MM.1S (cell line): ENCODE data around the gene MAP3K4.

Source experiments
- DNase-seq: peaks from one replicate; pipeline ENCODE4 v3.0.0-alpha.2; 2015
- H2AFZ ChIP-seq: fragments of 300-600 bp; sonication (generic); 2 replicates; pipeline ENCODE4 v1.6.0; 2016; ENCODE audit warnings: antibody characterized with exemption, low read length
- H3F3A ChIP-seq: fragments of 300-600 bp; sonication (generic); 2 replicates; pipeline ENCODE4 v1.6.1; 2016; ENCODE audit warnings: mild to moderate bottlenecking, antibody characterized with exemption, low read length, moderate library complexity, mixed read lengths; ENCODE audit not compliant: insufficient read depth
- H3K27ac ChIP-seq: fragments of 300-600 bp; sonication (generic); 2 replicates; pipeline ENCODE4 v1.5.1; 2016; ENCODE audit warnings: mild to moderate bottlenecking, low read length
- H3K27me3 ChIP-seq: fragments of 300-600 bp; sonication (generic); replicated peaks from 2 replicates; pipeline ENCODE4 v1.6.0; 2016; ENCODE audit warnings: low read length; ENCODE audit not compliant: insufficient read depth
- H3K36me3 ChIP-seq: fragments of 300-600 bp; sonication (generic); replicated peaks from 2 replicates; pipeline ENCODE4 v1.6.1; 2016; ENCODE audit warnings: mild to moderate bottlenecking, low read length, mixed read lengths; ENCODE audit not compliant: insufficient read depth
- H3K4me1 ChIP-seq: fragments of 300-600 bp; sonication (generic); 2 replicates; pipeline ENCODE4 v1.6.1; 2016; ENCODE audit warnings: low read length, mixed read lengths
- H3K4me2 ChIP-seq: fragments of 300-600 bp; sonication (generic); 2 replicates; pipeline ENCODE4 v1.6.0; 2016; ENCODE audit warnings: low read depth, low read length
- H3K4me3 ChIP-seq: fragments of 300-600 bp; sonication (generic); 2 replicates; pipeline ENCODE4 v1.5.1; 2016; ENCODE audit warnings: low read length, mixed read lengths
- H3K79me2 ChIP-seq: fragments of 300-600 bp; sonication (generic); 2 replicates; pipeline ENCODE4 v1.6.1; 2016; ENCODE audit warnings: mixed run types, low read length, mixed read lengths
- H3K9ac ChIP-seq: fragments of 300-600 bp; sonication (generic); 2 replicates; pipeline ENCODE4 v1.6.1; 2016; ENCODE audit warnings: low read length, mixed read lengths
- H3K9me2 ChIP-seq: fragments of 300-600 bp; sonication (generic); replicated peaks from 2 replicates; pipeline ENCODE4 v1.6.1; 2016; ENCODE audit warnings: mild to moderate bottlenecking, low read length, mixed read lengths; ENCODE audit not compliant: insufficient read depth
- H3K9me3 ChIP-seq: fragments of 300-600 bp; sonication (generic); replicated peaks from 2 replicates; pipeline ENCODE4 v1.6.1; 2016; ENCODE audit warnings: mild to moderate bottlenecking, low read length, mixed read lengths; ENCODE audit not compliant: insufficient read depth
- H4K20me1 ChIP-seq: fragments of 300-600 bp; sonication (generic); 2 replicates; pipeline ENCODE4 v1.6.1; 2016; ENCODE audit warnings: mild to moderate bottlenecking, low read length, moderate library complexity, mixed read lengths; ENCODE audit not compliant: insufficient read depth
- CTCF ChIP-seq: fragments of 300-600 bp; sonication (generic); IDR thresholded peaks from 2 replicates; pipeline ENCODE4 v1.5.1; 2016; ENCODE audit warnings: antibody characterized with exemption, low read length, mixed read lengths
- EZH2 ChIP-seq: fragments of 300-600 bp; sonication (generic); optimal IDR thresholded peaks from 2 replicates; pipeline ENCODE3; 2017; ENCODE audit warnings: low read depth, mild to moderate bottlenecking, antibody characterized with exemption, low read length, mixed read lengths
- EZH2phosphoT487 ChIP-seq: fragments of 300-600 bp; sonication (generic); IDR thresholded peaks from 2 replicates; pipeline ENCODE4 v1.6.1; 2018; ENCODE audit warnings: antibody characterized with exemption, low read length

Gene MAP3K4

GRCh38 chr6:161031721-161032495, 40.3 kb downstream of the MAP3K4 start:
- no peak overlapping the region for H3K4me2 ChIP-seq
- no peak overlapping the region for H3K4me3 ChIP-seq
- no peak overlapping the region for H2AFZ ChIP-seq
- H4K20me1 ChIP-seq, result no peaks in the 10 kb centered on the region
- H3K4me1 ChIP-seq, result 0 out of 2 replicates have a peak, but pooled peaks cover 4% of the 10 kb centered on the region
- H3K36me3 ChIP-seq, result no peaks in the 10 kb centered on the region
- no peak overlapping the region for H3K9ac ChIP-seq
- H3K9me3 ChIP-seq, result no peaks in the 10 kb centered on the region
- no peaks in the 10 kb centered on the region for H3F3A ChIP-seq
- H3K79me2 ChIP-seq, result peaks cover 60% of the 10 kb centered on the region
- no peaks in the 10 kb centered on the region for H3K9me2 ChIP-seq
- no peaks in the 10 kb centered on the region for H3K27me3 ChIP-seq
- TF ChIP-seq EZH2phosphoT487, result no peak
- TF ChIP-seq CTCF, result no peak
- TF ChIP-seq EZH2, result no peak
- no peak overlapping the region for H3K27ac ChIP-seq
- no peak for DNase-seq

GRCh38 chr6:161033667-161034066, 42.1 kb downstream of the MAP3K4 start:
- peaks cover 49% of the 10 kb centered on the region for H3K79me2 ChIP-seq
- H3K4me2 ChIP-seq, result no peak overlapping the region
- H3K4me3 ChIP-seq, result no peak overlapping the region
- no peaks in the 10 kb centered on the region for H3K36me3 ChIP-seq
- 0 out of 2 replicates have a peak, but pooled peaks cover 4% of the 10 kb centered on the region for H3K4me1 ChIP-seq
- H3F3A ChIP-seq, result no peaks in the 10 kb centered on the region
- no peaks in the 10 kb centered on the region for H3K27me3 ChIP-seq
- no peak overlapping the region for H3K9ac ChIP-seq
- H4K20me1 ChIP-seq, result no peaks in the 10 kb centered on the region
- no peak overlapping the region for H2AFZ ChIP-seq
- no peaks in the 10 kb centered on the region for H3K9me2 ChIP-seq
- H3K9me3 ChIP-seq, result no peaks in the 10 kb centered on the region
- H3K27ac ChIP-seq, result no peak overlapping the region
- TF ChIP-seq EZH2phosphoT487 (no peak), CTCF (no peak), EZH2 (no peak)
- no peak for DNase-seq

GRCh38 chr6:161035182-161035980, 43.8 kb downstream of the MAP3K4 start:
- Histone ChIP-seq H3K27ac (no peak overlapping the region), H4K20me1 (no peaks in the 10 kb centered on the region), H3F3A (no peaks in the 10 kb centered on the region), H3K9ac (no peak overlapping the region), H2AFZ (no peak overlapping the region), H3K36me3 (no peaks in the 10 kb centered on the region), H3K79me2 (peaks cover 34% of the 10 kb centered on the region), H3K4me2 (no peak overlapping the region), H3K9me3 (no peaks in the 10 kb centered on the region), H3K4me1 (no peaks in the 10 kb centered on the region), H3K27me3 (no peaks in the 10 kb centered on the region), H3K4me3 (no peak overlapping the region), H3K9me2 (no peaks in the 10 kb centered on the region)
- no peak for TF ChIP-seq EZH2
- no peak for TF ChIP-seq CTCF
- no peak for TF ChIP-seq EZH2phosphoT487
- no peak for DNase-seq
